Measurements from ENCODE around the gene SYNE1.

The SYNE1 gene

DNA sequence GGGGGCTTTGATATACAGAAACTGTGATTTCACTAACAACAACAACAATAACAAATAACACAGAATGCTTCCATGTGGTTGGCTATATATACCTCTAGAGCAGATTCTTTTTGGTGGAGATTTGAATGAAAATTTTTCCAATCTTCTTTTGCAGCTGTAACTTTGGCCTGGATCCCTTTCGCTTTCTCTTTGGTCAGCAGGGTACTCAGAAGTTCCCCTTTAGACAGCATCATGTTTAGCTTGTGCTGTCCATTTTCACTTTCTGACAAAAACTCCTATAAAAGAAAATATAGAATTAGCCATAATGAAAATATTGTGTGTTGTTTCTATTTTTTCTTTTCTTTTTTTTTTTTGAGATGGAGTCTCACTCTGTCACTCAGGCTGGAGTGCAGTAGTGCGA, 264.2 kb downstream of the SYNE1 start:
- TF ChIP-seq, protein P1, sequence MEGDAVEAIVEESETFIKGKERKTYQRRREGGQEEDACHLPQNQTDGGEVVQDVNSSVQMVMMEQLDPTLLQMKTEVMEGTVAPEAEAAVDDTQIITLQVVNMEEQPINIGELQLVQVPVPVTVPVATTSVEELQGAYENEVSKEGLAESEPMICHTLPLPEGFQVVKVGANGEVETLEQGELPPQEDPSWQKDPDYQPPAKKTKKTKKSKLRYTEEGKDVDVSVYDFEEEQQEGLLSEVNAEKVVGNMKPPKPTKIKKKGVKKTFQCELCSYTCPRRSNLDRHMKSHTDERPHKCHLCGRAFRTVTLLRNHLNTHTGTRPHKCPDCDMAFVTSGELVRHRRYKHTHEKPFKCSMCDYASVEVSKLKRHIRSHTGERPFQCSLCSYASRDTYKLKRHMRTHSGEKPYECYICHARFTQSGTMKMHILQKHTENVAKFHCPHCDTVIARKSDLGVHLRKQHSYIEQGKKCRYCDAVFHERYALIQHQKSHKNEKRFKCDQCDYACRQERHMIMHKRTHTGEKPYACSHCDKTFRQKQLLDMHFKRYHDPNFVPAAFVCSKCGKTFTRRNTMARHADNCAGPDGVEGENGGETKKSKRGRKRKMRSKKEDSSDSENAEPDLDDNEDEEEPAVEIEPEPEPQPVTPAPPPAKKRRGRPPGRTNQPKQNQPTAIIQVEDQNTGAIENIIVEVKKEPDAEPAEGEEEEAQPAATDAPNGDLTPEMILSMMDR (IDR thresholded peaks at IDR 0.05; ENCODE audit: borderline replicate concordance, insufficient read depth, low read depth, low read length), result no peak
- no peak overlapping the region for H3K4me3 ChIP-seq (ENCODE audit: low read depth, low read length)

DNA sequence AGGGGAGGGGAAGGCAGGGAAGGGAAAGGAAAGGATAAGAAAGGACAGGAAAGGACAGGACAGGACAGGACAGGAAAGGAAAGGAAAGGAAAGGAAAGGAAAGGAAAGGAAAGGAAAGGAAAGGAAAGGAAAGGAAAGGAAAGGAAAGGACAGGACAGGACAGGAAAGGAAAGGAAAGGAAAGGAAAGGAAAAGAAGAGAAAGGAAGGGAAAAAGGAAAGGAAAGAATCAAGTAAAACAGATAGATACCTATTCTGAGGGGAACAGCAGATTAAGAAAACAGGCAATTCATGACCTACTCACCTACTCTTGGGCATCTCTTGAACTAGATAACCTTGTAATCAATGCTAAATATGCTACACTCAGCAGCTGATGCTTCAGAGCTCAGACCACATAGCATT, 265.4 kb downstream of the SYNE1 start:
- H3K4me3 ChIP-seq (ENCODE audit: low read depth, low read length), result no peak overlapping the region
- TF ChIP-seq, protein P1 (IDR thresholded peaks at IDR 0.05; ENCODE audit: borderline replicate concordance, insufficient read depth, low read depth, low read length), result no peak

DNA sequence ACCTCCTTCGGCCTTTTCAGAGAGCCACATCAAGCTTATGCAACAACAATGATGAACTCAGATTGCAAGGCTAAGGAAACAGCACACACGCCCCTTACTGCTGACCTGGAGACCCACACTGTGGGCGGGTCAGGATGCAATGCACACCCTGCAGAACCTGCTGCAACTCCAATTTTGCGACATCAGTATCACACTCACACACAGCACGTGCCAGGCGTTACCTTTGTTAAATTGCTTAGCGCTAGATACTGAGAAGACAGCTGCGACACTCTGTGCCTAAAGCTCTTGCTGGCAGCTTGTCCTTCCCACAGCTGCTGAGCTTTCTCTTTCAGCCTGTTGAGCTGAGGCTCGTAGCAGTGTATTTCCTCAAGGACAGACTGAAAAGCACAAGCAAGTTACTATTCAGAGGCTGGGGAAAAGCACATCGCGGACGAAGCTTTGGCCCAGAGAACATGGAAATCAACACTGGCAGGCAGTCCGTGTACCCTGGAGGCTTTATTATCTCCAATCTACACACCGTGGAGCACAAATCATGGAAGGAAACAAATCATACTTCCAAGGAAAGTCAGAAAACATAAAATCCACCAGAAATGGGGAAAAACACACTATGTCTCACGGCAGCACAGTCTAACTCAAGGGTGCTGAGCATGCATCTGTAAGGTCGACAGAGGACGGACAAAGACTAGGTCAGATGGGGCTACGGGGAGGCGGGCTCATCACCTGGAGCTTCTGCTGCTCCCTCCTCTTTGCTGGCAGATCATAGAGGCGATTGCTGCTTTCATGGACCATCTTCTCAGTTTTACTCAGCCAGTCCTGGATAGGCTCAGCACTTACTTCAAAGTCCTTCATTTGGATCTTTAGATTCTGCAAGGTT, 268.2 kb downstream of the SYNE1 start:
- H3K4me3 ChIP-seq (ENCODE audit: low read depth, low read length), result no peak overlapping the region

DNA sequence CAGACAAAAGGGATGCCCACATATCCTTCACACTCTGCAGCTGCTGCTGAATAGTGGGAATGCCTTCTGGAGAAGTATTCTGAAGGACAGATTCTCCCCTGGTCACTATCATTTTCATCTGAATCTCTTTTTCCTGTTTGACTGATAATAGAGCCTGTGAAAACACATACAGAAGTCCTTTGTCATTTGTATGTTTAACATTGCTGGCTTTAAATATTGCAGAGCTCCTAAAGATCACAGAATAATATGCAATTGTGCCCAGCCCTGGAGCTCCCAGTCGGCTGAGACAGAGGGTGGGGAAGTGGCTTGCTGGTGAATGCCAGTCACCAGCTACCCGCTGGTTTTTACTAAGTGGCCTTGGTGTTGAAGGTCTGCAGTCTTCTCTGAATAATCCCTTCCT, 272.3 kb downstream of the SYNE1 start:
- TF ChIP-seq, protein P1 (IDR thresholded peaks at IDR 0.05; ENCODE audit: borderline replicate concordance, insufficient read depth, low read depth, low read length), result no peak

More for the DNA sequence above, 268.2 kb downstream of the SYNE1 start:
- TF ChIP-seq, protein P1 (IDR thresholded peaks at IDR 0.05; ENCODE audit: borderline replicate concordance, insufficient read depth, low read depth, low read length), result no peak

DNA sequence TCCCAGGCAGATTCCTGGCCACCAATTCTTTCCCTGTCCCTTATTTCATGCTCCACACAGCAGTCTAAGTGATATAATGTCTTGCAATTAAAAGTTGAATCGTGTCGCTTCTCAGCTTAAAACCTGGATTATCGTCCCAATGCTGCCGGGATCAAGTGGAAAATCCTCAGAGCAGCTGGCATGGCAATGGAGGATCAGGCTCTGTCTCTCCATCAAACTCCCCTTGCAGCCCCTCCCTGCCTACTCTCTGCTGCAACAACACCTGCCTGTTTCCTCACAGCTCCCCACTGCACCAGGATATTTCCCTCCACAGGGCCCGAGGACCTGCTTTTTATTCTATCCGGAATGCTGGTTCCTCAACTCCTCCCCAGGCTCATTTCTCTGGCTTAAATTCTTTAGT, 277.1 kb downstream of the SYNE1 start:
- H3K4me3 ChIP-seq (ENCODE audit: low read depth, low read length), result no peak overlapping the region

More for the DNA sequence above, 272.3 kb downstream of the SYNE1 start:
- H3K4me3 ChIP-seq (ENCODE audit: low read depth, low read length), result no peak overlapping the region

DNA sequence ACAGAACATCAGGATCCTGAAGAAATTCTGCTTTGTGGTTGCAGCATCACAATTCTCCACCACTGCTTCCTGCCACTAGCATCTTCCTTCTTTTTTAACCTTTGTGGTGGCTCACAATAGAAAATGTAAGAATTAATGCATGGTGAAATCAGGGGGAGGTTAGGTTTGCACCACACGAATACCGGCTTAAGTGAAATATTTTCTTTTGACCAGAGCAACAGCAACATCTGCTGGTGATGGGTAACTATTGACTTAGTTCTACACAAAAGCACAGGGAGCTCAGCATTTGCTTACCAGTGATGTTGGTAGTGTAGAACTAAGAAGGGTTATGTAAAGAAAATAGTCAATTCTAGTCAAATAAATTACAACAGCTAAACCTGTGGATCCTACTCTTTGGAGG, 280.5 kb downstream of the SYNE1 start:
- H3K4me3 ChIP-seq (ENCODE audit: low read depth, low read length), result no peak overlapping the region
- TF ChIP-seq, protein P1 (IDR thresholded peaks at IDR 0.05; ENCODE audit: borderline replicate concordance, insufficient read depth, low read depth, low read length), result peak; percentile 14; the same call in 1 of the 2 replicates

More for the DNA sequence above, 277.1 kb downstream of the SYNE1 start:
- TF ChIP-seq, protein P1 (IDR thresholded peaks at IDR 0.05; ENCODE audit: borderline replicate concordance, insufficient read depth, low read depth, low read length), result no peak

DNA sequence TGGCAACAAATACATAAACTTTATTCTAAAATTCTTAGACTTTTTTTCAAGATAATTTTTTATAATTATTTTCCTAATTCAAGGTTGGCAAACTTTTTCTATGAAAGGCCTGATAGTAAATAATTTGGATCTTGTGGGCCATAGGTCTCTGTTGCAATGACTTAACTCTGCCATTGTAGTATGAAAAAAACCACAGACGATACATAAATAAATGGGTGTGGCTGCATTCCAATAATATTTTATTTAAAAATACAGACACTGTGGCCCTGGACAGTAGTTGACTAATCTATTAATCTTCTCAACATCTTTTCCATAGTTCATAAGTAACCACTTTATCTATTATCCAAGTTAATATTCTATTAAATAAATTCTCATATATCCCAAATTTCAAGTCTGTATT, 281.1 kb downstream of the SYNE1 start:
- TF ChIP-seq, protein P1 (IDR thresholded peaks at IDR 0.05; ENCODE audit: borderline replicate concordance, insufficient read depth, low read depth, low read length), result no peak
- H3K4me3 ChIP-seq (ENCODE audit: low read depth, low read length), result no peak overlapping the region
